OCI-LY7 (cell line): ENCODE measurements around the gene FHIT. TPM values are rescaled to one million over a fixed set of nuclear protein-coding genes. Genes with fewer than 3 reads are reported as not detected.

ENCODE experiments used
- BruUV-seq: library from RNA; stranded (reverse); fragments of 400-500 nt; replicated peaks from 2 replicates; lab custom pipeline; 2021; lab: Mats Ljungman, UMichigan
- CTCF ChIA-PET: fragments of 300-600 bp; sonication (Branson Sonifier 250); formaldehyde crosslinking; loops from one replicate; lab custom pipeline; 2022; ENCODE audit warnings: antibody characterized with exemption; ENCODE audit not compliant: unreplicated experiment; lab: Charles Lee
- POLR2A ChIA-PET: fragments of 300-600 bp; sonication (Branson Sonifier 250); formaldehyde crosslinking; loops from one replicate; lab custom pipeline; 2022; ENCODE audit warnings: antibody characterized with exemption; lab: Charles Lee
- DNase-seq: peaks from one replicate; pipeline ENCODE4 v3.0.0-alpha.2; 2015; ENCODE audit warnings: low spot score
- H2AFZ ChIP-seq: fragments of 200-600 bp; sonication (generic), shearing (Covaris generic); 2 replicates; pipeline ENCODE4 v1.6.1; 2014; ENCODE audit warnings: mild to moderate bottlenecking, antibody characterized with exemption, low read length, moderate library complexity
- H3K27ac ChIP-seq: fragments of 200-600 bp; sonication (generic); 2 replicates; pipeline ENCODE4 v1.5.1; 2014; ENCODE audit warnings: mixed run types, low read depth, mild to moderate bottlenecking, moderate library complexity, low read length, inconsistent platforms; ENCODE audit not compliant: poor library complexity, severe bottlenecking
- H3K36me3 ChIP-seq: fragments of 200-600 bp; sonication (generic); 2 replicates; pipeline ENCODE4 v1.6.1; 2014; ENCODE audit warnings: mild to moderate bottlenecking, antibody characterized with exemption, low read length, moderate library complexity, mixed read lengths; ENCODE audit not compliant: insufficient read depth
- H3K4me1 ChIP-seq: fragments of 200-600 bp; sonication (generic); 2 replicates; pipeline ENCODE4 v1.5.1; 2014; ENCODE audit warnings: mild to moderate bottlenecking, low read length; ENCODE audit not compliant: insufficient read depth, poor library complexity, severe bottlenecking
- H3K4me2 ChIP-seq: fragments of 200-600 bp; sonication (generic); 2 replicates; pipeline ENCODE4 v1.6.1; 2014; ENCODE audit warnings: mild to moderate bottlenecking, low read length
- H3K4me3 ChIP-seq: fragments of 200-600 bp; sonication (generic); 2 replicates; pipeline ENCODE4 v1.5.1; 2014; ENCODE audit warnings: mild to moderate bottlenecking, low read depth, low read length; ENCODE audit not compliant: poor library complexity, severe bottlenecking
- H3K79me2 ChIP-seq: fragments of 200-600 bp; sonication (generic); 2 replicates; pipeline ENCODE4 v1.6.1; 2016; ENCODE audit warnings: low read depth, mild to moderate bottlenecking, low read length, moderate library complexity, mixed read lengths; ENCODE audit not compliant: insufficient read depth
- H3K9me2 ChIP-seq: fragments of 200-600 bp; sonication (generic); 2 replicates; pipeline ENCODE4 v1.6.1; 2016; ENCODE audit warnings: mild to moderate bottlenecking, low read length, mixed read lengths; ENCODE audit not compliant: insufficient read depth
- H3K9me3 ChIP-seq: fragments of 200-600 bp; sonication (generic); 2 replicates; pipeline ENCODE4 v1.6.1; 2014; ENCODE audit warnings: mild to moderate bottlenecking, mixed run types, low read length, mixed read lengths
- H4K20me1 ChIP-seq: fragments of 200-600 bp; sonication (generic); 2 replicates; pipeline ENCODE4 v1.6.1; 2014; ENCODE audit warnings: mild to moderate bottlenecking, antibody characterized with exemption, low read length, moderate library complexity, mixed read lengths; ENCODE audit not compliant: insufficient read depth
- EZH2phosphoT487 ChIP-seq: fragments of 200-600 bp; sonication (generic); IDR thresholded peaks from 2 replicates; pipeline ENCODE4 v1.6.1; 2018; ENCODE audit warnings: low read depth, borderline replicate concordance, mild to moderate bottlenecking, mixed run types, antibody characterized with exemption, low read length, moderate library complexity, mixed read lengths
- intact Hi-C: fragments of 100-400 bp; cut with micrococcal nuclease; formaldehyde crosslinking; loops from one replicate; pipeline ENCODE4 v1.10.0; 2022; ENCODE audit not compliant: unreplicated experiment
- total RNA-seq, 2 experiments: library from RNA; depleted of rRNA in 1 of 2; stranded (reverse); fragments of >200 nt in 1 of 2; shearing (Covaris generic) in 1 of 2; gene quantifications; 2 replicates each; pipeline ENCODE4 v1.2.3, GENCODE V29; 2014 to 2022
- TF ChIP-seq, protein P1 (sequence below): fragments of 200-600 bp; sonication (generic); conservative IDR thresholded peaks from 2 replicates; pipeline ENCODE4 v1.5.1; 2014; ENCODE audit warnings: mild to moderate bottlenecking, antibody characterized with exemption, low read length, moderate library complexity, mixed read lengths

The FHIT gene
- total RNA-seq, 2 experiments from 2014 or later = 5.0 to 10.9 TPM

DNA sequence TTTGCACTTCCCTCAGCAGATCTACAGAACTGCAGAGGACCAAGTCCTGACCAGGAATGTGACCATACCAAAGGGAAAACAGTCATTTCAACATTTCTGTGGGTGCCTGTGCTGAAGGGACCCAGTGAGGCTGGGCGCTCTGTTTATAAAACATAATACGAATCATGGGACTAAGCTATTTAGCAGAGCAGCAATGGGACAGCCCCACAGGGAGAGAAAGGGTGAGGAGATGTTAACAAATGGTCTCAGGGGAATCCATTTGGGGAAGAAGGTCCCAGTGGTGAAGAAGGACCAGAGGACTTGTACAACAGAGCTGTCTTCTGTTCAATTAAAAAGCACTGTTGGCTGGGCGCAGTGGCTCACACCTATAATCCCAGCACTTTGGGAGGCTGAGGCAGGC lies 1025.4 kb downstream of the FHIT start:
- no TSS peak for BruUV-seq
- intact Hi-C loops = no loop called here
- no peaks in the 10 kb centered on the region for H3K9me2 ChIP-seq
- TF ChIP-seq, protein P1, sequence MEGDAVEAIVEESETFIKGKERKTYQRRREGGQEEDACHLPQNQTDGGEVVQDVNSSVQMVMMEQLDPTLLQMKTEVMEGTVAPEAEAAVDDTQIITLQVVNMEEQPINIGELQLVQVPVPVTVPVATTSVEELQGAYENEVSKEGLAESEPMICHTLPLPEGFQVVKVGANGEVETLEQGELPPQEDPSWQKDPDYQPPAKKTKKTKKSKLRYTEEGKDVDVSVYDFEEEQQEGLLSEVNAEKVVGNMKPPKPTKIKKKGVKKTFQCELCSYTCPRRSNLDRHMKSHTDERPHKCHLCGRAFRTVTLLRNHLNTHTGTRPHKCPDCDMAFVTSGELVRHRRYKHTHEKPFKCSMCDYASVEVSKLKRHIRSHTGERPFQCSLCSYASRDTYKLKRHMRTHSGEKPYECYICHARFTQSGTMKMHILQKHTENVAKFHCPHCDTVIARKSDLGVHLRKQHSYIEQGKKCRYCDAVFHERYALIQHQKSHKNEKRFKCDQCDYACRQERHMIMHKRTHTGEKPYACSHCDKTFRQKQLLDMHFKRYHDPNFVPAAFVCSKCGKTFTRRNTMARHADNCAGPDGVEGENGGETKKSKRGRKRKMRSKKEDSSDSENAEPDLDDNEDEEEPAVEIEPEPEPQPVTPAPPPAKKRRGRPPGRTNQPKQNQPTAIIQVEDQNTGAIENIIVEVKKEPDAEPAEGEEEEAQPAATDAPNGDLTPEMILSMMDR = no peak
- no peak for TF ChIP-seq EZH2phosphoT487
- no peak for DNase-seq
- no peak overlapping the region for H3K27ac ChIP-seq
- no peaks in the 10 kb centered on the region for H3K36me3 ChIP-seq
- no peak overlapping the region for H2AFZ ChIP-seq
- H3K79me2 ChIP-seq = no peaks in the 10 kb centered on the region
- H3K4me3 ChIP-seq = no peak overlapping the region
- ChIA-PET POLR2A (no interaction called here), CTCF (no interaction called here)
- H3K4me1 ChIP-seq = no peaks in the 10 kb centered on the region
- H4K20me1 ChIP-seq = no peaks in the 10 kb centered on the region
- H3K4me2 ChIP-seq = no peak overlapping the region
- no peaks in the 10 kb centered on the region for H3K9me3 ChIP-seq

- no peak for DNase-seq
- intact Hi-C loops = no loop called here
- BruUV-seq = no TSS peak
- Histone ChIP-seq H3K4me1 (no peaks in the 10 kb centered on the region), H2AFZ (no peak overlapping the region), H3K4me2 (no peak overlapping the region), H3K9me2 (no peaks in the 10 kb centered on the region), H3K9me3 (no peaks in the 10 kb centered on the region), H3K36me3 (no peaks in the 10 kb centered on the region), H3K79me2 (no peaks in the 10 kb centered on the region), H3K4me3 (no peak overlapping the region), H4K20me1 (no peaks in the 10 kb centered on the region), H3K27ac (no peak overlapping the region)
- ChIA-PET CTCF (no interaction called here), POLR2A (no interaction called here)
- TF ChIP-seq, protein P1 = no peak
- no peak for TF ChIP-seq EZH2phosphoT487
Measured at GRCh38 chr3:60220768-60221167, 1030.5 kb downstream of the FHIT start.

DNA sequence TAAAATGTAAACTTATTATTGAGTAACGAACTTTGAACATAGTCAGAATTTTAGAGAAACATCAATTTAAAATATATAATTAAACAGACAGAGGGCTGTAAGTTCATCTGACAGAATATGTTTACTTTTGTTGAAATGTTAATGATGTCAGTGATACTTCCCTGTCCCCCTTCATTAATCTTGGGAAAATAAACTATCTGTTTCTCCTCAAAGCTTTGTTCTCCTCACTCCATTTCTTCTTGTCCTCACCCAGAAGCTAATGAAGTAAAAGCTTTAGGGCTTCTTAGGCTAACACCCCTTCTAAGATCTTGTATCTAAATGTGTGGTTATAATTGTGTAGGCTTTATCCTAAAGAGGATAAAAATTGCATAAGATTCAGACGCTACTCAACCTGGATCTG lies 1031.8 kb downstream of the FHIT start:
- BruUV-seq = no TSS peak
- TF ChIP-seq, protein P1 = no peak
- no peak for TF ChIP-seq EZH2phosphoT487
- H3K79me2 ChIP-seq = no peaks in the 10 kb centered on the region
- intact Hi-C loops = no loop called here
- H3K27ac ChIP-seq = no peak overlapping the region
- H2AFZ ChIP-seq = no peak overlapping the region
- DNase-seq = no peak
- no peaks in the 10 kb centered on the region for H3K36me3 ChIP-seq
- H3K4me3 ChIP-seq = no peak overlapping the region
- H3K4me2 ChIP-seq = no peak overlapping the region
- H3K4me1 ChIP-seq = no peaks in the 10 kb centered on the region
- ChIA-PET POLR2A (no interaction called here), CTCF (no interaction called here)
- no peaks in the 10 kb centered on the region for H3K9me3 ChIP-seq
- H3K9me2 ChIP-seq = no peaks in the 10 kb centered on the region
- no peaks in the 10 kb centered on the region for H4K20me1 ChIP-seq
